K562 (cell line): ENCODE data around the gene BCL2L1. TPM values are rescaled to one million over a fixed set of nuclear protein-coding genes. Genes with fewer than 3 reads are reported as not detected.

Experiments
- COPS2 ChIP-seq: fragments of 450-650 bp; conservative IDR thresholded peaks from 2 replicates; pipeline ENCODE4 v1.6.1; 2016; ENCODE audit warnings: mild to moderate bottlenecking, moderate library complexity
- CREB1 ChIP-seq, 2 experiments: sonication (generic) in 1 of 2; formaldehyde crosslinking in 1 of 2; IDR thresholded peaks; 2 replicates each; pipeline versions ENCODE4 v1.6.1 to v1.8.0; 2012 to 2022; ENCODE audit warnings: inconsistent platforms in 1 of 2, mild to moderate bottlenecking in 1 of 2, missing genetic modification reagents in 1 of 2, moderate library complexity in 1 of 2
- GABPB1 ChIP-seq: sonication (generic); formaldehyde crosslinking; IDR thresholded peaks from 2 replicates; pipeline ENCODE4 v1.8.0; 2022; ENCODE audit warnings: mild to moderate bottlenecking, missing genetic modification reagents
- GTF2A2 ChIP-seq: IDR thresholded peaks from 2 replicates; pipeline ENCODE4 v1.6.1; 2016; ENCODE audit warnings: mild to moderate bottlenecking, missing genetic modification characterization, missing compliant biosample characterization
- JUND ChIP-seq, 2 experiments: IDR thresholded peaks; 2 replicates in 1 of 2; 3 replicates in 1 of 2; pipeline ENCODE4 v1.6.1; 2011; ENCODE audit warnings: borderline replicate concordance in 2 of 2, low read depth in 2 of 2, low read length in 2 of 2, improper control_type of control experiment in 1 of 2, missing biosample characterization in 1 of 2, missing genetic modification characterization in 1 of 2, missing genetic modification reagents in 1 of 2
- SAFB2 ChIP-seq: fragments of 200-400 bp; formaldehyde crosslinking; IDR thresholded peaks from 2 replicates; pipeline ENCODE4 v1.6.1; 2018; ENCODE audit warnings: borderline replicate concordance, low read length, low read depth, moderate library complexity; ENCODE audit not compliant: severe bottlenecking
- SRSF9 ChIP-seq: fragments of 200-400 bp; formaldehyde crosslinking; IDR thresholded peaks from 2 replicates; pipeline ENCODE4 v1.6.1; 2017; ENCODE audit warnings: low read depth, low read length, borderline replicate concordance
- ZNF217 ChIP-seq: sonication (generic); formaldehyde crosslinking; IDR thresholded peaks from 2 replicates; pipeline ENCODE4 v1.8.0; 2022; ENCODE audit warnings: mild to moderate bottlenecking, missing genetic modification reagents
- ZNF347 ChIP-seq: fragments of 450-650 bp; formaldehyde crosslinking; IDR thresholded peaks from 2 replicates; pipeline ENCODE4 v1.4.0; 2020; ENCODE audit warnings: low read depth, mild to moderate bottlenecking, moderate library complexity
- polyA plus RNA-seq, 8 experiments: library from polyadenylated mRNA; depleted of rRNA in 4 of 8; stranded (reverse) in 5 of 8; unstranded in 3 of 8; fragments of >200 nt; fragmentation: Nextera tagmentation in 2 of 8; fragmentation: Illumina TruSeq in 1 of 8; extraction: Ambion mirVana in 2 of 8; extraction: Trizol in 1 of 8; gene quantifications; 2 replicates each; pipeline versions ENCODE4 v1.2.1 to v1.2.3, GENCODE V29; 2011 to 2014; ENCODE audit warnings: inconsistent platforms in 1 of 8, missing spikeins in 1 of 8
- total RNA-seq, 7 experiments: library from RNA; depleted of rRNA in 6 of 7; stranded (reverse); fragments of >200 nt in 6 of 7; fragmentation: Illumina TruSeq in 2 of 7; extraction: Trizol in 2 of 7; gene quantifications; 2 replicates each; pipeline versions ENCODE4 v1.2.1 to v1.2.3, GENCODE V29; 2011 to 2021; ENCODE audit warnings: low replicate concordance in 1 of 7
- TF ChIP-seq, protein P1 (sequence below): IDR thresholded peaks from 2 replicates; pipeline ENCODE4 v1.6.1; 2011; ENCODE audit warnings: borderline replicate concordance, low read depth, mild to moderate bottlenecking, moderate library complexity, low read length; ENCODE audit not compliant: insufficient read depth, poor library complexity, severe bottlenecking
- TF ChIP-seq, protein P2 (sequence below): fragments of 450-650 bp; IDR thresholded peaks from 2 replicates; pipeline ENCODE4 v1.6.1; 2018; ENCODE audit warnings: mild to moderate bottlenecking, low read depth; ENCODE audit not compliant: partially characterized antibody

Gene BCL2L1
- total and polyA plus RNA-seq, 9 of the 15 experiments (the other 6 are each of a cell fraction or from before 2014, with no cell fraction given): 3.3 to 182 (median 120) TPM

DNA sequence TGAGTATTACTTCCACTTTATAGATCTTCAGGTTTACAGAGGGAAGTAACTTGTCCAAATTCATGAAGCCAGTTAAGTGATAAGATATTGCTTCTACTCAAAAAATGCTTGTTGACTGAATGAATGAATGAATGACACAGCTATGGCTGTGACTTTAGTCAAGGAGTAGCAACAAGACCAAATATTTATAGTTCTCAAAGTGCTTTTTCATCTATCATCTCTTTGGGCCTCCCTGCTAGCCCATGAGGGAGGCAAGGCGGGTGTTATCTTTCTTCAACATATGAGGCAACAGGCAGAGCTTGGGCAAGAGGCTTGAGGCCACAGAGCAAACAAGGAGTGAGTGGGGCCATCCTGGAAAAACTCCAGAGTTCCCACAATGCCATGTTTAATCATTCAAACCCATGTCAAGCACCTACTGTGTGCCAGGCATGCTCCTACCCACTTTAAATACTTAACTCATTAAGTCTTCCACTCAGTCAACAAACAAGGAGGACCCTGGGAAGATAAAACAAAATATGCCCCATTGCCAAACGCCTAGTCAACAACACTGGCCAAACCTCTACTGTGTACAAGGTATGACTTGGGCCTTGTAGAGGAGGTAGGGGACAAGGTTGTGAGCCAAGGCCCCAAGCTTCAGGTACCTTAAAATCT is 15.9 kb downstream of the BCL2L1 start (continued):
- TF ChIP-seq JUND (IDR thresholded peaks at IDR 0.05; ENCODE audit: borderline replicate concordance, low read depth, low read length): peak; percentile 85
- peak; percentile 83; the same call in 2 of the 3 replicates for TF ChIP-seq JUND (tag; IDR thresholded peaks at IDR 0.05; ENCODE audit: borderline replicate concordance, low read depth, low read length)
- TF ChIP-seq GABPB1 (CRISPR knock-in tag): no peak
- TF ChIP-seq, protein P1, sequence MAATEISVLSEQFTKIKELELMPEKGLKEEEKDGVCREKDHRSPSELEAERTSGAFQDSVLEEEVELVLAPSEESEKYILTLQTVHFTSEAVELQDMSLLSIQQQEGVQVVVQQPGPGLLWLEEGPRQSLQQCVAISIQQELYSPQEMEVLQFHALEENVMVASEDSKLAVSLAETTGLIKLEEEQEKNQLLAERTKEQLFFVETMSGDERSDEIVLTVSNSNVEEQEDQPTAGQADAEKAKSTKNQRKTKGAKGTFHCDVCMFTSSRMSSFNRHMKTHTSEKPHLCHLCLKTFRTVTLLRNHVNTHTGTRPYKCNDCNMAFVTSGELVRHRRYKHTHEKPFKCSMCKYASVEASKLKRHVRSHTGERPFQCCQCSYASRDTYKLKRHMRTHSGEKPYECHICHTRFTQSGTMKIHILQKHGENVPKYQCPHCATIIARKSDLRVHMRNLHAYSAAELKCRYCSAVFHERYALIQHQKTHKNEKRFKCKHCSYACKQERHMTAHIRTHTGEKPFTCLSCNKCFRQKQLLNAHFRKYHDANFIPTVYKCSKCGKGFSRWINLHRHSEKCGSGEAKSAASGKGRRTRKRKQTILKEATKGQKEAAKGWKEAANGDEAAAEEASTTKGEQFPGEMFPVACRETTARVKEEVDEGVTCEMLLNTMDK: no peak
- TF ChIP-seq COPS2: no peak
- TF ChIP-seq CREB1 (IDR thresholded peaks at IDR 0.05): no peak; the same call in 1 of the 2 replicates
- no peak for TF ChIP-seq CREB1 (CRISPR knock-in tag; IDR thresholded peaks at IDR 0.05)
- no peak for TF ChIP-seq ZNF347 (CRISPR knock-in tag)
- no peak for TF ChIP-seq ZNF217 (CRISPR knock-in tag)
- no peak for TF ChIP-seq GTF2A2 (tag)
- TF ChIP-seq SRSF9: no peak
- TF ChIP-seq SAFB2: no peak
- TF ChIP-seq, protein P2, sequence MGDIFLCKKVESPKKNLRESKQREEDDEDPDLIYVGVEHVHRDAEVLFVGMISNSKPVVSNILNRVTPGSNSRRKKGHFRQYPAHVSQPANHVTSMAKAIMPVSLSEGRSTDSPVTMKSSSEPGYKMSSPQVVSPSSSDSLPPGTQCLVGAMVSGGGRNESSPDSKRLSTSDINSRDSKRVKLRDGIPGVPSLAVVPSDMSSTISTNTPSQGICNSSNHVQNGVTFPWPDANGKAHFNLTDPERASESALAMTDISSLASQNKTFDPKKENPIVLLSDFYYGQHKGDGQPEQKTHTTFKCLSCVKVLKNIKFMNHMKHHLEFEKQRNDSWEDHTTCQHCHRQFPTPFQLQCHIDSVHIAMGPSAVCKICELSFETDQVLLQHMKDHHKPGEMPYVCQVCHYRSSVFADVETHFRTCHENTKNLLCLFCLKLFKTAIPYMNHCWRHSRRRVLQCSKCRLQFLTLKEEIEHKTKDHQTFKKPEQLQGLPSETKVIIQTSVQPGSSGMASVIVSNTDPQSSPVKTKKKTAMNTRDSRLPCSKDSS: no peak
